Endodermal cell (in vitro differentiated cells): Measurements from ENCODE around the gene PLCB1. TPM values are rescaled to one million over a fixed set of nuclear protein-coding genes. Genes with fewer than 3 reads are reported as not detected.

Experiments
- DNase-seq: peaks from one replicate; pipeline ENCODE4 v3.0.0-alpha.2; 2017
- H3K27ac ChIP-seq: 2 replicates; pipeline ENCODE4 v1.5.1; 2013; ENCODE audit warnings: mild to moderate bottlenecking, low read depth, low read length, moderate library complexity
- H3K27me3 ChIP-seq: 2 replicates; pipeline ENCODE4 v1.6.1; 2013; ENCODE audit warnings: mild to moderate bottlenecking, low read length, moderate library complexity; ENCODE audit not compliant: insufficient read depth, control insufficient read depth, poor library complexity, severe bottlenecking
- H3K36me3 ChIP-seq: 2 replicates; pipeline ENCODE4 v1.7.0; 2013; ENCODE audit warnings: mild to moderate bottlenecking, low read length, moderate library complexity; ENCODE audit not compliant: control insufficient read depth, insufficient read depth
- H3K4me1 ChIP-seq: one replicate; pipeline ENCODE4 v1.7.0; 2013; ENCODE audit warnings: low read length; ENCODE audit not compliant: control insufficient read depth, insufficient read depth
- H3K4me3 ChIP-seq: 2 replicates; pipeline ENCODE4 v1.5.1; 2013; ENCODE audit warnings: mild to moderate bottlenecking, low read length, moderate library complexity
- H3K9ac ChIP-seq: 2 replicates; pipeline ENCODE4 v1.6.1; 2013; ENCODE audit warnings: mild to moderate bottlenecking, low read length, moderate library complexity; ENCODE audit not compliant: poor library complexity, severe bottlenecking; ENCODE audit errors: extremely low read depth
- H3K9me3 ChIP-seq: 2 replicates; pipeline ENCODE4 v1.6.1; 2013; ENCODE audit warnings: mild to moderate bottlenecking, low read length, moderate library complexity; ENCODE audit not compliant: control insufficient read depth
- H3K27ac Mint-ChIP-seq: 2 replicates; pipeline ENCODE4 v1.8.0; 2020; ENCODE audit warnings: mixed read lengths
- H3K27me3 Mint-ChIP-seq: 2 replicates; pipeline ENCODE4 v1.8.0; 2021; ENCODE audit warnings: mild to moderate bottlenecking, mixed read lengths; ENCODE audit not compliant: insufficient read depth
- H3K36me3 Mint-ChIP-seq: 2 replicates; pipeline ENCODE4 v1.8.0; 2020; ENCODE audit warnings: low read depth, mixed read lengths
- H3K4me1 Mint-ChIP-seq: 2 replicates; pipeline ENCODE4 v1.8.0; 2020; ENCODE audit warnings: mixed read lengths
- H3K4me3 Mint-ChIP-seq: 2 replicates; pipeline ENCODE4 v1.8.0; 2020; ENCODE audit warnings: mild to moderate bottlenecking, moderate library complexity, mixed read lengths
- H3K9me3 Mint-ChIP-seq: 2 replicates; pipeline ENCODE4 v1.8.0; 2020; ENCODE audit warnings: mild to moderate bottlenecking, mixed read lengths
- CTCF ChIP-seq: fragments of 200-600 bp; sonication (generic); conservative IDR thresholded peaks from 2 replicates; pipeline ENCODE4 v1.5.0; 2021; ENCODE audit warnings: antibody characterized with exemption, mild to moderate bottlenecking
- WGBS, 2 experiments: methylation state at CpG; one replicate each; pipeline versions ENCODE4 v1.1.5 to v1.1.7; 2013; ENCODE audit warnings: missing lambda C conversion rate in 2 of 2, mixed read lengths in 1 of 2; ENCODE audit not compliant: insufficient coverage in 1 of 2, insufficient read length in 1 of 2; 5-methylcytosine and 5-hydroxymethylcytosine counted together
- total RNA-seq, 2 donors: library from RNA; stranded (reverse); fragmentation: NEBNext Ultra II Directional in 1 of 2; extraction: Animal tissue kit (Norgen Biotek cat#: 25700) in 1 of 2; gene quantifications; 2 replicates in 1 of 2; 3 replicates in 1 of 2; pipeline ENCODE4 v1.2.1, GENCODE V29; 2021

Gene PLCB1
- total RNA-seq, 2 donors from 2014 or later, result 15.3 to 16.5 TPM

- H3K27ac Mint-ChIP-seq, result no peak overlapping the region
- peaks cover 4% of the 10 kb centered on the region for H3K27me3 Mint-ChIP-seq
- no peak for DNase-seq
These were observed 169.6 kb downstream of the PLCB1 start for GRCh38 chr20:8301655-8302054.

DNA sequence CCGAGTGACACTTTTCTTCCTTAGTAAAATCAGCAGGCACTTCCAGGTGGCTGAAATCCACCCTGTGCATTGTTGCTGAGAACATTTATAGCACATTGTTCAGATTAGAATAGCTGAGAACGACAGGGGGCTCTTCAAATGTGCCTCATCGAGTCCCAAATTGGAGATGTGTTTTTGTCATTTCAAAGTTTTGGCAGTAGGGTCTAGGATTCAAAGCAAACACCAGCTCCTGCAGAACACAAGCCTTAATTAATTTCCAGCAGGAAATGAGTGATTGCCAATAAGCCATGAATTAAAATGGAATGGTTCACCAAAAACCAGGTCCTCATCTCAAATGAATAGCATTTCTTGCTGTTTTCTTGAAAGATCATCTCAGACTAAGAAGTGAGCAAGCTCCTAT is 171.6 kb downstream of the PLCB1 start:
- H3K27me3 Mint-ChIP-seq, result peaks cover 4% of the 10 kb centered on the region
- no peak overlapping the region for H3K4me3 Mint-ChIP-seq
- TF ChIP-seq CTCF, result no peak
- Histone ChIP-seq H3K9ac (no peak overlapping the region), H3K27ac (no peak overlapping the region), H3K9me3 (no peaks in the 10 kb centered on the region), H3K4me3 (no peak overlapping the region), H3K4me1 (peaks cover 4% of the 10 kb centered on the region), H3K27me3 (no peaks in the 10 kb centered on the region), H3K36me3 (no peaks in the 10 kb centered on the region)
- 86 to 92% methylated on average over 3 of the region's 3 CpGs for WGBS, 2 experiments
- no peak for DNase-seq
- no peak overlapping the region for H3K27ac Mint-ChIP-seq
- H3K4me1 Mint-ChIP-seq, result peaks cover 19% of the 10 kb centered on the region
- no peaks in the 10 kb centered on the region for H3K9me3 Mint-ChIP-seq
- H3K36me3 Mint-ChIP-seq, result no peaks in the 10 kb centered on the region

More at GRCh38 chr20:8301655-8302054, 169.6 kb downstream of the PLCB1 start:
- no peak for TF ChIP-seq CTCF
- H3K9me3 Mint-ChIP-seq, result no peaks in the 10 kb centered on the region
- peaks cover 4% of the 10 kb centered on the region for H3K4me1 ChIP-seq
- H3K36me3 Mint-ChIP-seq, result no peaks in the 10 kb centered on the region
- no peaks in the 10 kb centered on the region for H3K27me3 ChIP-seq
- no peak overlapping the region for H3K9ac ChIP-seq
- peaks cover 12% of the 10 kb centered on the region for H3K4me1 Mint-ChIP-seq
- no peaks in the 10 kb centered on the region for H3K36me3 ChIP-seq
- H3K4me3 Mint-ChIP-seq, result no peak overlapping the region
- H3K27ac ChIP-seq, result no peak overlapping the region
- no peaks in the 10 kb centered on the region for H3K9me3 ChIP-seq
- 87 to 97% methylated on average over 4 of the region's 4 CpGs for WGBS, 2 experiments
- H3K4me3 ChIP-seq, result no peak overlapping the region

DNA sequence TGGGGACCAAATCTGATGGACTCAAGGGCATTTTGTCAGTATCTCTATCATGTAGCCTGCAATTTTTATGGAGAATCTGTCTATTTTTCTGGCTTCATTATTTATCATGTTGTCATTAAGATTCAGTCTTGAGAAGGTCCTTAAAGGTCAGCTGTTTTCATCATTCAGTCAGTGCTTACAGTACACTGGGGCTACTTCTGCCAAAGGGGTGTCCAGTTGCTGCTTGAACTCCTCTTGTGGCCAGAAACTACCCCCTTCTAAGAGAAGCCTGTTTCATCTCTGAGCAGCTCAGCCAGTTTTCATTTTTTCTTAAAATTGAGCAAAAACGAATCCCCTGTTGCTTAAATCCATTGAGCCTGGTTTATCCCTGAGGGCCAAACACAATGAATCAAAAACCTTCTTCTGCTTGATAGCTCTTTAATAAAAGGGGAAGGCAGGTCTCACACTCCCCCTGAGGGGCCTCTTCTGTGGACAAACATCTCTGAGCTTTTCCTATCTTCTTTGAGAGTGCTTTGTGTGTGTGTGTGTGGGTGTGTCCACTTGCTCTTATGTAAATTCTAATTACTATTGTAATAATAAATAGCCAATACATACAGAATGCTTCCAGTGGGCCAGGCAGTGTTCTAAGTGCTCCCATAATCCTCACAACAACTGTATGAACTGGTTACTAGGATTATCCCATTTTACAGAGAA is 172.2 kb downstream of the PLCB1 start:
- Histone ChIP-seq H3K9ac (no peak overlapping the region), H3K4me3 (no peak overlapping the region), H3K9me3 (no peaks in the 10 kb centered on the region), H3K27ac (no peak overlapping the region), H3K36me3 (no peaks in the 10 kb centered on the region), H3K27me3 (no peaks in the 10 kb centered on the region), H3K4me1 (peaks cover 8% of the 10 kb centered on the region)
- no peaks in the 10 kb centered on the region for H3K9me3 Mint-ChIP-seq
- no peak for TF ChIP-seq CTCF
- DNase-seq, result no peak
- no peaks in the 10 kb centered on the region for H3K36me3 Mint-ChIP-seq
- WGBS, 2 experiments, result 60 to 62% methylated on average over 1 of the region's 1 CpG
- H3K4me1 Mint-ChIP-seq, result peaks cover 23% of the 10 kb centered on the region
- peaks cover 4% of the 10 kb centered on the region for H3K27me3 Mint-ChIP-seq
- no peak overlapping the region for H3K4me3 Mint-ChIP-seq
- H3K27ac Mint-ChIP-seq, result no peak overlapping the region
